Measurements from ENCODE around the gene ASPHD2. TPM values are rescaled to one million over a fixed set of nuclear protein-coding genes. Genes with fewer than 3 reads are reported as not detected.

ASPHD2 gene
- total RNA-seq, 2 donors from 2014 or later = 1.6 to 2.6 TPM

GRCh38 chr22:26416256-26416655, 12.8 kb upstream of the ASPHD2 start:
- no peak overlapping the region for H3K27ac ChIP-seq
- H3K27me3 ChIP-seq (replicated peaks; ENCODE audit: insufficient read depth) = no peaks in the 10 kb centered on the region
- H3K4me1 ChIP-seq (ENCODE audit: control insufficient read depth in 1 of 2, low read depth in 2 of 2) = no peaks in the 10 kb centered on the region
- H3K4me3 ChIP-seq = no peak overlapping the region
- no peaks in the 10 kb centered on the region for H3K9me3 ChIP-seq
- no peak for TF ChIP-seq CTCF (IDR thresholded peaks at IDR 0.05)
- DNase-seq (ENCODE audit: low spot score) = no peak
- no peaks in the 10 kb centered on the region for H3K36me3 ChIP-seq
- ATAC-seq (ENCODE audit: insufficient number of reproducible peaks, low FRiP score, low read depth) = no peak

- Histone ChIP-seq H3K27me3 (replicated peaks; ENCODE audit: insufficient read depth) (no peaks in the 10 kb centered on the region), H3K9me3 (no peaks in the 10 kb centered on the region), H3K4me3 (no peak overlapping the region), H3K36me3 (no peaks in the 10 kb centered on the region), H3K27ac (no peak overlapping the region), H3K4me1 (ENCODE audit: control insufficient read depth in 1 of 2, low read depth in 2 of 2) (no peaks in the 10 kb centered on the region)
- no peak for TF ChIP-seq CTCF (IDR thresholded peaks at IDR 0.05)
- ATAC-seq (ENCODE audit: insufficient number of reproducible peaks, low FRiP score, low read depth) (no peak), DNase-seq (ENCODE audit: low spot score) (no peak)
Measured at GRCh38 chr22:26416670-26417276, 12.3 kb upstream of the ASPHD2 start.

- H3K9me3 ChIP-seq = no peaks in the 10 kb centered on the region
- no peaks in the 10 kb centered on the region for H3K4me1 ChIP-seq (ENCODE audit: control insufficient read depth in 1 of 2, low read depth in 2 of 2)
- no peaks in the 10 kb centered on the region for H3K36me3 ChIP-seq
- no peak overlapping the region for H3K4me3 ChIP-seq
- no peaks in the 10 kb centered on the region for H3K27me3 ChIP-seq (replicated peaks; ENCODE audit: insufficient read depth)
- no peak for TF ChIP-seq CTCF (IDR thresholded peaks at IDR 0.05)
- ATAC-seq (ENCODE audit: insufficient number of reproducible peaks, low FRiP score, low read depth) = no peak
- no peak for DNase-seq (ENCODE audit: low spot score)
- no peak overlapping the region for H3K27ac ChIP-seq
Measured at GRCh38 chr22:26417406-26417805, 11.7 kb upstream of the ASPHD2 start.

- peaks cover 9% of the 10 kb centered on the region for H3K9me3 ChIP-seq
- H3K27me3 ChIP-seq (replicated peaks; ENCODE audit: insufficient read depth) = no peaks in the 10 kb centered on the region
- H3K4me3 ChIP-seq = no peak overlapping the region
- TF ChIP-seq CTCF (IDR thresholded peaks at IDR 0.05) = no peak
- H3K4me1 ChIP-seq (ENCODE audit: control insufficient read depth in 1 of 2, low read depth in 2 of 2) = no peaks in the 10 kb centered on the region
- DNase-seq (ENCODE audit: low spot score) (no peak), ATAC-seq (ENCODE audit: insufficient number of reproducible peaks, low FRiP score, low read depth) (no peak)
- H3K27ac ChIP-seq = no peak overlapping the region
- no peaks in the 10 kb centered on the region for H3K36me3 ChIP-seq
Measured at GRCh38 chr22:26418620-26419019, 10.4 kb upstream of the ASPHD2 start.

GRCh38 chr22:26426924-26427323, 2.1 kb upstream of the ASPHD2 start:
- DNase-seq (ENCODE audit: low spot score) (no peak), ATAC-seq (ENCODE audit: insufficient number of reproducible peaks, low FRiP score, low read depth) (no peak)
- Histone ChIP-seq H3K9me3 (peaks cover 10% of the 10 kb centered on the region), H3K27ac (no peak overlapping the region), H3K27me3 (replicated peaks; ENCODE audit: insufficient read depth) (no peaks in the 10 kb centered on the region), H3K4me1 (ENCODE audit: control insufficient read depth in 1 of 2, low read depth in 2 of 2) (peaks cover 0 to 11% of the 10 kb centered on the region in 2 donors), H3K36me3 (no peaks in the 10 kb centered on the region), H3K4me3 (no peak overlapping the region)
- TF ChIP-seq CTCF (IDR thresholded peaks at IDR 0.05) = no peak
